ENCODE results near the gene ELOVL5.

ELOVL5 gene

DNA sequence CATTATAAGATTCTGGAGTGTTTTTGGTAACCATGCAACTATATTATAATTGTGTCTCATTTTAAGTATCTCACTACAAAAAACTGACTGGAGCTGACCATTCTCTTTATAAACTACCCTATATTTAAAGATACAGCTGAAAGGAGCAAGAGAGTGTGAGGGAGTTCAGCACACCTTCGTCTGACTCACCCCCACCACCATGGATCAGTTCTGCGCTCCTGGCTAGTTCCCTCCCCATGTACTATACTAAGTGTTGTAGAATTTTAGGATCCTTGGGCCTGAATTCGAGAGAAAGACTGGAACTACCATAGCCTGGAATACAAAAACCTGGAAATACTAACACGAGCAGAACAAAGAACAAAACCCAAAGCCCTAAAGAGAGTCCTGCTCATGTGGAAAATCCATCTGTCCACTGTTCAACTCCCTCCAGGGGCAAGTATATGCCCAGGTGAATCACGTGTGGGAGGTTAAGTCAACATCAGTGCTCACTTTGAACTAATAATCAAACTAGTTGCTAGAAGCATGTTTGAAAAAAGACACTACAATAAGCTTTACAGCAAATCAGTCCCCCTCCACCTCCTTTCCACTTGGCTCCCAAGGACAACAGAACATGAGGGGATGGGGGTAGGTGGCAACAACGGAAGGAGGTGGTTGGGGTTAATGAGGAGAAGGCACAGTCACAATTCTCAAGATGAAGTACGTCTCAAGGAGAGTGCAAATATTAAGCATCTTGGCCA is 46.8 kb downstream of the ELOVL5 start:
- no peak for DNase-seq

DNA sequence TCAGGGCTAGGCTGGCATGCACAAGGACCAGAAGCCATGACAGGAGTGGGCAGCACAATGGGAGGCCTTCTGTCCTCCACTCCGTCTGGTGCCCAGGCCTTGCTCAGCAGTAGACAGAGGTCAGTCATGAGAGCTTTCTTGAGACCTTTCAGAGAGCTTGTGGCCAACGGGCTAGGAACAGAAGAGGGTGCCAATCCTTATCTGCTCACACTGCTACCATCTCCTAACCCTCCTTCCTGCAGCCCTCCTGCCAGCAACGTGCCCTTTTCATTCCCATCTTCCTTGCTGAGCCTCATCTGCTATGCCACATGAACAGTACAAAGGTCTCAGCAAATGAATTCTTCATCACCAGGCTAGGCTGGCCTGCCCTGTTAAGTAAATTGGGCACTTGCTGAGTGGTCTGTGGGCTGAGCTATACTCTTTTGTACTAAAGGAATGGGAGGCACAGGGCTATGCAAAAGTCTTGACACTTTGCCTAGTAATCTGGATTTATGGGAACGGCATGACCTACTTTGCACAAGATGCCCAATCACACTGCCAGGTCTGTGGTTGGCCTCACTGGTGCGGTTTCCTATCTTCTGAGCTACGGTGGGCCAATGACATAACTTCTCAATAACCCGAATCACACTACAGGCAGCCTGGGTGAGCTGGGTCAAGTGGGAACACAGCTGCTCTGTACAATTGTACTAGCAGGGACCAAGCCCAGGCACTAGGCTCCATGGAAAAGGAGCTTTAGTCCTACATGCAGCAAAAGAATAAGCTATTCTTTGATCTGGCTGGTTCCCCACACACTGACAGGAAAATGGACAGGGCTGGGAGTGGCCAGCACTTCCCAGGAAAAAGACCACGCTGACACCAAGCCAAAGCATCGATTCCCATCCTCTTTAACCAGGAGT is 47.8 kb downstream of the ELOVL5 start:
- no peak for DNase-seq

DNA sequence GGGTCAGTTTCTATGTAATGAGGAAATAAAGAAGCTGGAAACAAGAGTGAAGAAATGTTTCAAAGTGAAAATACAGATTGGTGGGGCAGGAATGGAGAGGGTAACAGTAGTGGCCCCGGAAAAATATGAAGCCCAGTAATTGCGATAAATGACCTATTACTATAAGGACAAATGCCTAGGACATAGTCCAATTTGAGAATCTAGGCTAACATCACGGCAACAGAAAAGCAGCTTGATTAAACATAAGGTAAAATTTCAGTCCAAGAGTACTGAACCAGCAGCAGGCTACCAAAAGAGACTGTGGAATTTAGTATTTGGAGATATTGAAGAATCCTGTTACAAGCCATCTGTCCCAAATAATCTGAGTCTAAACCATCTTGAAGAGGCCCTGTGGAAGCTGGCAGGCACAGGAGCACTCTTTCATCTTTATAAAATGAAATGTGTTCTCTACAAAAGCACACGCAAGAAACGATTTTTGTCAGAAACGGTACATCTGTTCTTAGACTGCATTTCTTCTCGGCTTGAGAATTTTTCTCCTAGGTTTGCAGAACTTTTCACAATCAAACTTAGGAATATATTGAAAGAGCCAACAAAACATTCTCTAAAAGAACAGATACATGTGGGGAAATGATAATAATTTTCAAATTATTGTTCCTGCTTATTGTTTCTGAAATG is 49.3 kb downstream of the ELOVL5 start:
- DNase-seq, result no peak

DNA sequence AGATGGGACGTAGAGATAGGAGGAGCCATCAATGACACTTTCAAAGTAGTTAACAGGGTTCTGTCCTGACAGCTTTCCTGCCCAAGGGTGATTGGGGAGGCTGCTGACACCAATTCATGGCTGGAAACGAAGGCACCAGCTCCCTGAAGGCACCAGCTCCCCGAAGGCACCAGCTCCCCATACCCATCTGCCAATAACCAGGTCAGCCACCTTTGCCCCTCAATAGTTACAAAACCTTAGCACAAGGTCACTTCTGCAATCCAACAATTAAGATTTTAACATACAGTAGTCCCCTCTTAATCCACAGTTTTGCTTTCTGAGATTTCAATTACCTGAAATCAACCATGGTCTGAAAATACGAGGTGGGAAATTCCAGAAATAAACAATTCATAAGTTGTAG is 51.7 kb downstream of the ELOVL5 start:
- DNase-seq, result no peak

- DNase-seq, result no peak
Observed at GRCh38 chr6:53295176-53295575, 53.6 kb downstream of the ELOVL5 start.

DNA sequence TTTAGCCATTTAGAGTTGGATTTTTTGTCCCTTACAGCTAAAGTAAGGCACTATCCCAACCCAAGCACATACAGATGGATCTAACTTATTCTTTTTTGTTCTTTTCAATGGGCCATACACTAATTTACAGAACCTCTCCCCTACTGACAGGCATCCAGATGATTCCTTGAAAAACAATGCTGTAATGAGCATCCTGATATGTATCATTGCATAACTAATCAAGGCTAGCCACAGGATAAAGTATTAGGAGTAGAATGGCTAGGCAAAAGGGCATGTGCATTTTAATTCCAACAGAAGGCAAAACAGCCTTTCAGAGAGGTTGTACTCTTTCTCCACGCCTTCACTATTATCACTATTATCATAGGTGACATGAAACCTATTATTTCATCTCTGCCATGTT is 54.1 kb downstream of the ELOVL5 start:
- no peak for DNase-seq

DNA sequence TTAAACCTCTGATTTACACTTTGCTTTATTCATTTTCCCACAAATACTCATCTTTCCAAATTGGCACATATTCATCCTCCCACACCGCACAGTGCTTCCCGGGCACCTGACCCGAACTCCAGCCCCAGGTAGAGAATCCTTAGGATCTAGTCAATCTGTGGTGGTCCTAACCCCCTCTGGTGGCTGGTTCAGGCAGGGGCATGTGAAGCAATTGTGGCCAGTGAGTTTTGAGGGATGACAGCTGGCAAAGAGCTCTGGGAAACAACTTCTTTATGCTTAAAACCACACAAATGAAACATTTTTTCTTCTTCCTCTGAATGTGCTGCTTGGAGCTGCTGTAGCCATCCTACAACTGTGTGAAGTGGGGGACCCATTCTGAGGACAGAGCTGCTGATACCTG is 54.7 kb downstream of the ELOVL5 start:
- no peak for DNase-seq

DNA sequence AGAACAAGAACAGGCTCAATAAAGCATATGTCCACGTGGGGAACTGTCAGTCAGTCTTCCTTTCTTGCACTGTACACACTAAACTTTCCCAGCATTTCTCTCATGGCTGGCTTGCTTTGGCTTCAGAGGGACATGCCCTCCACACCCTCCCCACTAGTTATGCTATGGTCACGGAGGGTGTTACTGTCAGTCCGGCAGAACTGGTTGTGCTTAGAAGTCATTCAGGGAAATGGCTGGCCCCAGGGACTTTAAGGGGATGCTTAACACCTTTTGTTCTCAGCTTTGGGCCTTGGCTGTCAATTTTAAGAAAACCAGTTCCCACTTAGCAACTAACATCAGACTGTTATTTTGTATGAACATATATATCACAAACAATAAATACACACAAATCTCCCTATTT is 55.1 kb downstream of the ELOVL5 start:
- no peak for DNase-seq

DNA sequence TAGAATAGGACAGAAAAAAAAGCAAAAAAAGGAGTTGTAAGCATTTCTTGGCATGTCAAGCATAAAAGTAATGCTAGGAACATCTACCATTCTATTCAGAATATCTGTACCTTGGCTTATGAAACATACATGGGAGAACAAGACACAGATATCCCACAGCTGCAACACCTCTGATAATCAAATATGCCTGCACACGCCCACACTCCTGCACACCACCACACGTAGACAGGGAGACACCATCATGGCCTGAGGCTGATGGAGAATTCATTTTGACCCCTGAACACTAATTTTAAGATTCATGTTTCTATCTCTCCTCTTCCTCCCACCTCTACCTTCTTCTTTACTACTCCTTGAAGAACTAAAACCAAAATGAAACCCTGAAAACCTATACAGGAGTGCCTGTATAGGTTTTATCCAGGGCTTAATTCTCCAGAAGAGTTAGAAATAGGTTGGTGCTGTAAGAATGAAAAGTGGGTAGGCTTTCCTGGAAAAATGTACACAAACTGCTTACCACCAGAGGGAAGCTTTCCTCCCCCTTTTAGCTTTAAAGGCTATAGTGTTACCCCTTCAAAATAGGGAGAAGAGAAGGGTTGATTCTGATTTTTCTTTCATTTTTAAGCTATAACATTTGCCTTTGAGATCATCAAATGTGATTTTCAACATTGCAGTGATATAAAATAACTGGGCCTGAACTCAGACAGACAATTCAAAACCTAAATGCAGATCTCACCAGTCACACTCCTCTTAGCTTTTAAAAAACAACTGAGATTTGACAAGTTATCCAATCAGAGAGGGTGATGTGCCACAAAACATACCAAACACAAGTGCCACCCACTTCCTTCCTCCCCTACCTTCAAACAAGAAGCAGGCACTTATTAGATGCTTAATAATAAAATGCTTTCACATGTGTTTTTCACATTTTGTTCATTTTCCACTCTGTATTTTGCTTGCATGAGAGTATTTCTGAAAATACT is 57.9 kb downstream of the ELOVL5 start:
- no peak for DNase-seq

DNA sequence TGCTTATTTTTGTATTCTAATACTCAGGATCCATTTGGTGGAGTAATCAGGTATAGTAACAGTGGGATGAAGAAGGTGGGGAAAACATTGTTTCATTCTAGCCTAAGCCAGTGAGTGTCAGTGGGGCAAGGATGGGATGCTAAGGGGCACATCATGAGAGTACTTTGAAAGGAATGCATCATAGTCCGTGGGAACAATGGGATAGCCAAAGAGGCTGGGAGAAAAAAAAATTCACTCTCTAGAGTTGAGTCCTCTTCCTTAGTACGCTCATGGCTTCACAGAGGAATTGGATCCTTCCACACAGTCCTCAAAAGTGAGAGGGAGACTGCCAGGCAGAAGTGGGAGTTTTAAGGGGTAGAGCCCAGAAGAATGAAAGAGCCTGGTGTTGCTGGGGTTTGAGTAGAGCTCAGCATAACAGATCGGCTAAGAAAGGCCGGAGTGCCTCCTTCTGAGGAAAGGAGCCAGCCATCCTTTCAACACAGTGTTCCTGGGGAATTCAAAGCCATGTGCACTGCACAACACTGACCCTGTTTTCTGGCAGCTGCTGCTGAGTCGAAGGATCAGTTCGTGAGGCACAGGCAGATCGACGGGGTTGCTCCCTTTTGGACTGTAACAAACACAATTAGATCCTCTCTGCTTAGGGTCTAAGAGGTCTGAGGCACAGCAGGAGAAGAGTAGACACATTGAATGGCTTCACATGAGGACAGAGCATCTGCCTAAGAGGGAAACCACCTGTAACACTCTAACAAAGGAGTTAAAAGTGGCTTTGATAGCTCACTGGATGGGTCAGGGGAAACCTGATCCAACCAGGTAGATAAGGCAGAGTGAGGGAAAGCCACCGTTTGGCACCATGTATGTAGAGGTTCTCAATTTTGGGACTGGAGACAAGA is 61.2 kb downstream of the ELOVL5 start:
- DNase-seq, result no peak

GRCh38 chr6:53284901-53285300 is 63.8 kb downstream of the ELOVL5 start:
- DNase-seq, result no peak

DNA sequence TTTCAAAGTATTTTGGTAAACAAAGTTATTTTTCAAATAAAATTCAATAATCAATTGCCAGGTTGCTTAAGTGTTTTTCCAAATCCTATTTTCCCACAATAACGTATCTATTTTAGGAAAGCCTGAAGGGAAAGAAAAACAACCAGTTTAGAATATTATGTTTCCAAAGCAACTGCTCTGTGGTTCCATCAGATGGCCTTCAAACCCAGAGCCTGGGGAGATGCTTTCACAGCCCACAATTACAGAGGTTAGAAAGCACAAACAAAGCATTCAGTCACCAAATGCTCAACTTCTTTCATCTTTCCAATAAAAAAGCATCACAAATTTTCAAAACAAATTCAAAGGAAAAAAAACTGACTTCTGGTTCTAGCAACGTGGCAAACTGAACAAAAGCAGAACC is 66.0 kb downstream of the ELOVL5 start:
- no peak for DNase-seq

DNA sequence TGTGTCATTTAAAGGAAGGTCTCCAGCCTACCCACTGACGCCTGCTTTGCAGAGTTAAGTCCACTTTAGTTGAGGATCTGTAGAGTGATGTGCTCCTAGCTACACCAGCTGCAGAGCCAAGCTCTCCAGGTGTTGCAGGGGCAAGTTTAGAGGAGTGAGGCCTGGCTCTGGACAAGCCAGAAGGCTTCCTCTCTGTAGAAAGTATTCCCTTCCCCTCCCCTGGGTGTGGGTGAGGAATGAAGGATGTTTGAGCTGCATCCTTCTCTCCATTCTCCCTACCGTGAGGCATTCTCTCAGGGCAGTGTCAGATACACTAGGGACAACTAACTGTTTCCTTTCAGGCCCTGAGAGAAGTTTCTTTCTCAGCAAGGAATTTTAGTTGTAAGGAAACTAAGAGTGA is 66.5 kb downstream of the ELOVL5 start:
- no peak for DNase-seq

- DNase-seq, result no peak
Observed at GRCh38 chr6:53281518-53282215, 67.1 kb downstream of the ELOVL5 start.

DNA sequence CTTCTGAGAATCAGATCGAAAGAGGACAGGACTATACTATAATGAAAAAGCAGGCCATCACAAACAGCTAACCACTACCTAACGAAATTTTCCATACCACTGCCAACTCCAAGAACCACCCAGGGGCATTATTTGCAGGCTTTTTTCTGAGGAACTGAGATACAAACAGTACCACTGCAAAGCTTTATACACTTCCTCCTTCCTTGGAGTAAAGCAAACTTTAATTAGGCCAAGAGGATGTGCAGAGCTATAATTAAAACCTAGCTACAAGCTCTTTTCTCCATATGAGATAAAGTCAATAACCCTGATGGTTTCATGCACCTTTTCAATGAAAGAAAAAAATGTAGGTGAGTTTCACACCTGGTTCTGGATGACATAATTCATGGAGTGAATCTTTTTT is 68.5 kb downstream of the ELOVL5 start:
- DNase-seq, result no peak

GRCh38 chr6:53279293-53279692 is 69.5 kb downstream of the ELOVL5 start:
- DNase-seq, result no peak

DNA sequence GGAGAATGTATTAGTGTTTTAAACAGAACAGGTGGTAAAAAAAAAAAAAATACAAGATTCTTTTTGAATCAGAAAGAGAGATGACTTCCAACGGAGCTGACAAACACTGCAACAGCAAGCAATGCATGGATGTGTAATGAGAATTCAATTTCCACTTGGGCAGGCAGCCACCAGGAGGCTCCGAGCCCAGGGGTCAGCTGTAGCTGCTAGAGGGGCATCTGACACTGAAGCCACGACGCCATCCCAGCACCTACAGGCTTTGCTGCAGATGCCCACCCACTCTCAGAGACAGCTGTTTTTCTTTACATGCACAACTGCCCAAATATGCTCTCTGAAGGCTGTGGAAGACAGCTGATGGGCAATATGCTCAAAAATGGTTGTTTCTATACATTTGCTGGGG is 75.4 kb downstream of the ELOVL5 start:
- DNase-seq, result no peak

DNA sequence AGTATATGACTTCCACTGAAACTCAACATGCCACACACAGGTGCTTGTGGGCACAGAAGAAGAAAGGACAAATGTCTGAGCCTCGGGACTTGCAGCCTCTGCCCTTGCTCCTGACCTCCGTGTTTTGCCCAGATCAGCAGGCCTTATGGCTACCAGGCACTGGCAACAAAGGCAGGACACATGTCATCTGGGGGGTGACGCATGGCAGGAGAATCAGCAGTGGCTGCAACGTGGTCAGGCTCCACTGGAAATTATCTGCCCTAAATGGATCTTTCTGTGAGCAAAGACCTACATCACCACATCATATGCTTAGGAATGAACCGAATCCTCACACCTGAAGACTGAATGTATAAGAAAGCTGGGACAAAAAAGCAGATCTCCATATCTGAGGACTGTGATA is 78.9 kb downstream of the ELOVL5 start:
- no peak for DNase-seq

- no peak for DNase-seq
Observed at GRCh38 chr6:53268858-53269608, 79.7 kb downstream of the ELOVL5 start.

- no peak for DNase-seq
Observed at GRCh38 chr6:53266553-53267090, 82.1 kb downstream of the ELOVL5 start.
